ENCODE measurements around the gene LARP6.
"Not testable (repeated sequence)": the region's sequence is repeated elsewhere in the genome, so short reads cannot be mapped to it uniquely, and the experiment has no call there.

Gene LARP6

DNA sequence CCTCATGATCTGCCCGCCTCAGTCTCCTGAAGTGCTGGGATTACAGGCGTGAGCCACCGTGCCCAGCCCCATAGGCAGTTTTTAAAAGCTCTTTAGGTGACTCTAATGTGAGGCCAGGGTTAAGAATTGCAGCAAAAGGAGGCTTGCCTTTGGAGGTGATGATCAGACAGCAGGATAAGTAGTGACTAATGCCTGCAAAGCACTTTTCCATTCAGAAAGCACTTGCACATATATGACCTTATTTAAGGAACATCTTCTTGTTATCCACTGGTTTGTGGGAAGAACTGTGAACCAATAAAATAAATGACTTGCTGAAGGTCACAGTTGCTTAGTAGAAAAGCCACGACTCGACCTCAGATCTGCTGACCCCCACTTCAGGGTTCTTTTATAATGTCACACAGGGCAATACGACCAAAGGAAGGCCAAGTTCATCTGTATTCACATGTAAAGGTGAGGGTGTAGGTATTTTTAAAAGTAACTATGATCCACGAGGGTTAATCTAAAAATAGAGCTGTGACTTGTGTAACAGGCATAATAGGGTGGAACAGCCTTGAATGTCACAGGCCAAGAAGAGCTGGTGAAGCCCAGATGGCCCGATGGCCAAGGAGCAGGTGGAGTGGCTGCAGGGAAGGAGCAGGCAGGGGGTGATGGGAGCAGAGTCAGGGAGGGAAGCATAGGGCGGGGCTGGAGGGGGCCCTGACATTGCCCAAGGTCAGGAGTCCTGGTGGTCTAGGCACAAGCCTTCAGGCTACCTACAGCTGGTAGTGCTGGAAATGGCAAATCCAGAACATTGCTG is 24.4 kb downstream of the LARP6 start:
- no peak for DNase-seq (ENCODE audit: low read depth in 2 of 2)

GRCh38 chr15:70827721-70828120 is 26.2 kb downstream of the LARP6 start:
- DNase-seq (ENCODE audit: low read depth in 2 of 2), result no peak

DNA sequence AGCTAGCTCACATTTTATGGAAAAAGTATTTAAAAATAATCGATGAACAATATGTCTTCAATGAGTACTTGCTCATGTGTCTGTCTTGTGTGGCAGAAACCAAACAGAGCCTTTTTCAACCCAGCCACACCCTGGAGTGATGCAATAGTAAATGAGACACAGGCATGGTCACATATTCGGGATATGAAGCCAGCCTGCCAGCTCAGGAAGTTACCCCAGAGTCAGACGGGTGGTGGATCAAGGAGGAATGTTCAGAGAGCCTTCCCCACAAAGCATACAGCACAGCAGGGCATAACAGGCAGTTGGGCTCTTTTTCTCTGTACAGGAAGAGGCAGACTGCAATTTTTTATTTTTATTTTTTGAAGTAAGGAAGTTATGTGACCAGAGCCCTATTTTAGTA is 27.3 kb downstream of the LARP6 start:
- no peak for DNase-seq (ENCODE audit: low read depth in 2 of 2)

GRCh38 chr15:70825841-70826240 is 28.1 kb downstream of the LARP6 start:
- DNase-seq (ENCODE audit: low read depth in 2 of 2), result no peak

GRCh38 chr15:70823196-70823595 is 30.8 kb downstream of the LARP6 start:
- no peak for DNase-seq (ENCODE audit: low read depth in 2 of 2)

DNA sequence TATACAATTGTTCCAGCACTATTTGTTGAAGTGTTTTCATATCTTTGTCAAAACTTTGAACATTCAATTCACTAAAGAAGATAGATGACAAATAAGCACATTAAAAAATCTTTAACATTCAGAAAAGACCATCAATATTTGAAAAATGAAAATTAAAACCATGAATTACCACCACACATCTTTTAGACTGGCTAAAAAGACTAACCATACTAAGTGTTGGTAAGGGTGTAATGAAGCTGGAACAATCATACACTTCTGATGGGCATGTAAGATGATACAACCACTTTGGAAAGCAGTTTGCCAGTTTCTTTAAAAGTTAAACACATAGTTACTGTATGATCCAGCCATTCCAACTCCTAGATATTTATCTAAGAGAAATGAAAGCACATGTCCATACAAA is 33.7 kb downstream of the LARP6 start:
- DNase-seq (ENCODE audit: low read depth in 2 of 2), result no peak

- no peak for DNase-seq (ENCODE audit: low read depth in 2 of 2)
Measured at GRCh38 chr15:70818580-70818979, 35.4 kb downstream of the LARP6 start.

DNA sequence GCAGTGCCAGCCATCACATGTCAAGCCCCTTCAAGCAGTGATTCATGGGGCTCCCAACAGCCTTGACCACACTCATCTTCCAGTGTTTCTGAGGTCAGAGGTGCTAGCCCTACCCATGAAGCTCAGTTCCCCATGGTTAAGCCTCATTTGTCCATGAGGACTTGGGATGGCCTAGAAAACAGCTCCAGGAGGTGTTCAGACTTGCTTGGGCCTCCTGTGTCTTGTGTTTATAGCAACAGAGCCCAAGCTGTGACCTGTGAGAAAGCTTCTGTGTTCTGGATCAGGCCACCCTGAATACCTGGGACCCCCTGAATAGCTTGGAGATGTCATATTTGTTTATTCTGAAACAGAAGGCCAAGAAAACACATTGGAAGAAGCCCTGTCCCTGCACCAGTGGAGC is 36.7 kb downstream of the LARP6 start:
- DNase-seq (ENCODE audit: low read depth in 2 of 2), result no peak

- DNase-seq (ENCODE audit: low read depth in 2 of 2), result no peak
Measured at GRCh38 chr15:70815604-70816003, 38.4 kb downstream of the LARP6 start.

DNA sequence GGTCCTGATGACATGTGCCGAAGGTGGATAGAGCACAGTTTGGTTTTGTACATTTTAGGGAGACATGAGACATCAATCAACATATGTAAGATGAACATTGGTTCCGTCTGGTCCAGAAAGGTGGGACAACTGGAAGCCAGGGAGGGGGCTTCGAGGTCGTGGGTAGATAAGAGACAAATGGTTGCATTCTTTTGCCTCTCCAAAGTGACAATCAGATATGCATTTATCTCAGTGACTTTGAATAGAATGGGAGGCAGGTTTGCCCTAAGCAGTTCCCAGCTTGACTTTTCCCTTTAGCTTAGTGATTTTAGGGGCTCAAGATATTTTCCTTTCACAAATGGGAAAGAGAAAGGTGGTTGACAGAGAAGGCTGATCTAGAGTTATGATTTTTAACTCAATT is 38.9 kb downstream of the LARP6 start:
- DNase-seq (ENCODE audit: low read depth in 2 of 2), result not testable (repeated sequence)

DNA sequence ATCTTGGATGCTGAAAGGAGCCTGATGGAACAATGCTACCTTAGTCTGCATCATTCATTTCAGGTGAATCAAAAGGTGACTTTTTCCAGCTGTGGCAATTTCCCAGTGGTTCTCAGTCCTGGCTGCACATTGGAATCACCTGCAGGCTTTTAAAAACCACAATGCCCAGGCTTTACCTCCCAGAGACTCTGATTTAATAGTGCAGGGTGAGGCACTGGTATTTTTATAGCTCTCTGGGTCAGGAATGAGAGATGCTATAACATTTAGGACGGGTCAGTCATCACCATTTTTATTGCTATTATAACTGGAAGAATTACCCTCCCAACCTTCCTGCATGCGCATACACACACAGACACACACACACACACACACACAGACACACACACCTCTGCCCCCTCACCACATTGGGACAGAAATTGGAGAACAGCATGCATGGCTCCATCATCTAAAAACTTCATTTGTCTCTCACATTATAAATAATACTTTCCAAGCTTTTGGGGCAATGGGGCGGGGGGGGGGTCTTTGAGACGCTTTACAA is 41.1 kb downstream of the LARP6 start:
- DNase-seq (ENCODE audit: low read depth in 2 of 2), result no peak

DNA sequence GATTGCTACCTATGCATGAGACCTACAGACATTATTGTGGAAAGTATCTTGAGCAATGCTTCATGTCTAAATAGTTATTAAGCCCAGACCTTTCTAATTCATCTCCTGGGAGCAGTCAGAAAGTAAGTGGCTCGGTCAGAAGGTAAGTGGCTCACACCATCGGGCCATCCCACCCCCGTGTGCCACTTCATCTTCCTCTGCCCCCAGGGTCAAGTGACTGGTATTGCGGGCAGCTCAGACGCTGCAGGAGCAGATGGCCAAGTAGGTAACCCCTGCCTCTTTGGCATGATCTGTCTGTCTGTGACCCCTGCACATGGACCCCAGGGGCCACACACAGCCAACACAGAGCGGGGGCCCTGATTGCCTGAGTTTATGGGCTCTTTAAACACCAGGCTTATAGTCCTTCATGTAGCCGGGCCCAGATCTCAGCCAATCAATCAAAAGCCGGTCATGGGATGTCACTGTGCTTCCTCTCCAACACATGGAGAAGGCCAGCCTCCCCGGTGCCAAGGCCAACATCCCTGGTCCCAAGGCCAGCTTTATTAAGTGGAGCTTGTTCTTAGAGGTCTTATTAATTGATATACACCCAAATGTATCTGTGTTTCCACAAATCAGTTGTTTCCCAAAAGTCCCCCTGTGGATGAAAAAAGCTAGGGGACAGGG is 42.9 kb downstream of the LARP6 start:
- DNase-seq (ENCODE audit: low read depth in 2 of 2), result no peak

- no peak for DNase-seq (ENCODE audit: low read depth in 2 of 2)
Measured at GRCh38 chr15:70806992-70807712, 46.8 kb downstream of the LARP6 start.

- not testable (repeated sequence) for DNase-seq (ENCODE audit: low read depth in 2 of 2)
Measured at GRCh38 chr15:70804388-70804787, 49.6 kb downstream of the LARP6 start.

- DNase-seq (ENCODE audit: low read depth in 2 of 2), result no peak
Measured at GRCh38 chr15:70802629-70803028, 51.3 kb downstream of the LARP6 start.

GRCh38 chr15:70801109-70801508 is 52.8 kb downstream of the LARP6 start:
- DNase-seq (ENCODE audit: low read depth in 2 of 2), result no peak

- no peak for DNase-seq (ENCODE audit: low read depth in 2 of 2)
Measured at GRCh38 chr15:70799667-70800450, 54.1 kb downstream of the LARP6 start.

GRCh38 chr15:70797464-70797863 is 56.5 kb downstream of the LARP6 start:
- no peak for DNase-seq (ENCODE audit: low read depth in 2 of 2)

DNA sequence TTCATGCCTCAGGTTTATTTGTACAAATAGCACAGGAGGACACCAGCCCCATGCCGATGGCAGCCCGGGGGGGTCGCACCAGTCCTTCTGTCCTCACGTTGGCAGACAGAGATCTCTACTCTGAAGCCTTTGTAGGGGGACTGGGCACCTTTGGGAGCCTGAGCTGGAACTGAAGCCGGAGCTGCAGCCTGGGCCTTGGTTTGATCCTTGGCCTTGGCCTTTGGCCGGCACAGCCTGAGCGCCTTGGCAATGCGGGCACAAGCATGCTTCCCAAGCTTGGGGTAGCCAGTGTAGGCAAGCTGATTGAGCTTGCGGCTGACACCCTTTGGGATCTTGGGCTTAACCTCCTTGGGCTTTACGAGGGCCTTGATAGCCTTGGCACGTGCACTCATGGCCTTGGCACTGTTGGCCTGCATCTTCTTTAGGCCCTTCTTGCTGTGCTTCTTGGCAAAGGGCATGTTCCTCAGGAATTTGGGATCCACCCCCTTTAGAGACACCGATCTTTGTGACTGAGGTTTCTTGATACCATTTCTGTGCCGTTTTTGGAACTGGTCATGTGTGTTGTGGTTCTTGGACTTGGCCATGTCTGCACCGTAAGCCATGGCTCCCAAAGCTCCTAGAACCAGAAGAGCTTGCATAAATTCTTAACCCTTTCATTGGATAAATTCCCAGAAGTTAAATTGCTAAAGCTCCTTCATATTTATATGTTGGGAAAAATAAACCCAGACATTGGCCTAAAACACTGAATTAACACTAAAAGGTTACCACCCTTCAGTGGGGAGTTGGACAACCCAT is 57.2 kb downstream of the LARP6 start:
- no peak for DNase-seq (ENCODE audit: low read depth in 2 of 2)

DNA sequence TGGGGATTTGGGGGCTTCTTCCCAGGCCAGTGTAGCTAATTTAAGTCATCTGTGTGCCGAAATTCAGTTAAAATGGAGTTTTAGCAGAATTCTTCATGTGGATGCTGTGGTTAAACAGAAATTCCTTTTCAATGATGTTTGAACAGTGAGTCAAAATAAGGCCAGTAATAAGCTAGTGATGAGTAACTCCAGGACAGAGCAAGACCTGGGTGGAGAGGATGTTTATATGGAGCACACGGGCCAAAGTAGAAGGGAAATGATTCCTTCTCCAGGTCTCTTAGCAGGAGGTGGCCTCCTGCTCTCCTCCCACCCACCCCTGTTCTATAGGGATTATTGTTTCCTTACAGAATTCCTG is 58.7 kb downstream of the LARP6 start:
- no peak for DNase-seq (ENCODE audit: low read depth in 2 of 2)
